HepG2 (cell line): ENCODE data around the gene HDAC5. TPM values are rescaled to one million over a fixed set of nuclear protein-coding genes. Genes with fewer than 3 reads are reported as not detected.
A peak's percentile ranks its signal among the peaks of the same experiment; 100 is the strongest.

ENCODE experiments used
- DMAP1 ChIP-seq: IDR thresholded peaks from 2 replicates; pipeline ENCODE4 v1.6.1; 2016
- FOXK1 ChIP-seq: sonication (generic); formaldehyde crosslinking; IDR thresholded peaks from 2 replicates; pipeline ENCODE4 v1.4.0; 2020; ENCODE audit warnings: low read depth, missing genetic modification reagents, borderline replicate concordance
- GATAD1 ChIP-seq: IDR thresholded peaks from 2 replicates; pipeline ENCODE4 v1.6.1; 2016; ENCODE audit warnings: missing genetic modification reagents, missing compliant biosample characterization
- HMG20A ChIP-seq: IDR thresholded peaks from 2 replicates; pipeline ENCODE4 v1.6.1; 2016; ENCODE audit warnings: borderline replicate concordance
- KDM4B ChIP-seq: sonication (generic); formaldehyde crosslinking; IDR thresholded peaks from 2 replicates; pipeline ENCODE4 v1.4.0; 2020; ENCODE audit warnings: missing genetic modification reagents
- NFE2L1 ChIP-seq: sonication (generic); formaldehyde crosslinking; IDR thresholded peaks from 2 replicates; pipeline ENCODE4 v1.4.0; 2020; ENCODE audit warnings: missing genetic modification reagents, mild to moderate bottlenecking, borderline replicate concordance
- NFKBIZ ChIP-seq: IDR thresholded peaks from 2 replicates; pipeline ENCODE4 v1.6.1; 2018; ENCODE audit warnings: missing genetic modification reagents, missing compliant biosample characterization
- NFYB ChIP-seq: sonication (generic); formaldehyde crosslinking; IDR thresholded peaks from 2 replicates; pipeline ENCODE4 v1.4.0; 2020; ENCODE audit warnings: missing genetic modification reagents
- TOE1 ChIP-seq: sonication (generic); formaldehyde crosslinking; IDR thresholded peaks from 2 replicates; pipeline ENCODE4 v1.4.0; 2020; ENCODE audit warnings: mild to moderate bottlenecking, missing genetic modification reagents
- ZBTB40 ChIP-seq, 2 experiments: fragments of 450-650 bp in 1 of 2; sonication (generic) in 1 of 2; formaldehyde crosslinking in 1 of 2; IDR thresholded peaks; 2 replicates each; pipeline versions ENCODE4 v1.6.1 to v1.8.0; 2016 to 2022; ENCODE audit warnings: antibody characterized with exemption in 1 of 2, mild to moderate bottlenecking in 1 of 2, missing genetic modification reagents in 1 of 2
- ZNF121 ChIP-seq: sonication (generic); formaldehyde crosslinking; IDR thresholded peaks from 2 replicates; pipeline ENCODE4 v1.5.0; 2020; ENCODE audit warnings: mild to moderate bottlenecking, missing genetic modification reagents
- ZNF510 ChIP-seq: sonication (generic); formaldehyde crosslinking; IDR thresholded peaks from 2 replicates; pipeline ENCODE4 v1.4.0; 2020; ENCODE audit warnings: low read depth, mild to moderate bottlenecking, missing genetic modification reagents
- ZNF546 ChIP-seq: sonication (generic); formaldehyde crosslinking; conservative IDR thresholded peaks from 2 replicates; pipeline ENCODE4 v1.8.1; 2023; ENCODE audit warnings: mild to moderate bottlenecking, missing genetic modification reagents
- ZNF614 ChIP-seq: IDR thresholded peaks from 2 replicates; pipeline ENCODE4 v1.6.1; 2018; ENCODE audit warnings: missing biosample characterization, missing genetic modification reagents, inconsistent platforms, borderline replicate concordance
- ZNF737 ChIP-seq: sonication (generic); formaldehyde crosslinking; IDR thresholded peaks from 2 replicates; pipeline ENCODE4 v1.5.0; 2020; ENCODE audit warnings: missing genetic modification reagents, mild to moderate bottlenecking, borderline replicate concordance
- ZNF749 ChIP-seq: sonication (generic); formaldehyde crosslinking; IDR thresholded peaks from 2 replicates; pipeline ENCODE4 v1.8.0; 2022; ENCODE audit warnings: mild to moderate bottlenecking, missing genetic modification reagents, moderate library complexity, borderline replicate concordance
- ZNF883 ChIP-seq: sonication (generic); formaldehyde crosslinking; IDR thresholded peaks from 2 replicates; pipeline ENCODE4 v1.5.1; 2020; ENCODE audit warnings: mild to moderate bottlenecking, missing genetic modification reagents; ENCODE audit errors: not compliant biosample characterization
- ZNF891 ChIP-seq: sonication (generic); formaldehyde crosslinking; IDR thresholded peaks from 2 replicates; pipeline ENCODE4 v1.5.0; 2020; ENCODE audit warnings: mild to moderate bottlenecking, missing genetic modification reagents
- polyA plus RNA-seq, 8 experiments: library from polyadenylated mRNA; depleted of rRNA in 3 of 8; stranded (reverse) in 7 of 8; unstranded in 1 of 8; fragments of >200 nt; fragmentation: Illumina TruSeq in 4 of 8; extraction: Trizol in 4 of 8; gene quantifications; 2 replicates each; pipeline versions ENCODE4 v1.2.1 to v1.2.3, GENCODE V29; 2011 to 2016; ENCODE audit warnings: low read depth in 4 of 8, missing spikeins in 1 of 8, mixed read lengths in 1 of 8; ENCODE audit not compliant: insufficient read depth in 1 of 8
- total RNA-seq, 5 experiments: library from RNA; depleted of rRNA; stranded (reverse); fragments of >200 nt; fragmentation: Illumina TruSeq; extraction: Trizol; gene quantifications; 2 replicates each; pipeline ENCODE4 v1.2.3, GENCODE V29; 2016; ENCODE audit warnings: low read depth in 1 of 5
- TF ChIP-seq, protein P1 (sequence below): sonication (generic); formaldehyde crosslinking; IDR thresholded peaks from 2 replicates; pipeline ENCODE4 v1.5.0; 2020; ENCODE audit warnings: mild to moderate bottlenecking, missing genetic modification reagents

Gene HDAC5
- total and polyA plus RNA-seq, 2 of the 13 experiments (the other 11 are each of a cell fraction or from before 2014, with no cell fraction given): 46.4 to 85.4 TPM

GRCh38 chr17:44123356-44124117 lies at the start of gene HDAC5 (continued):
- TF ChIP-seq, protein P1, sequence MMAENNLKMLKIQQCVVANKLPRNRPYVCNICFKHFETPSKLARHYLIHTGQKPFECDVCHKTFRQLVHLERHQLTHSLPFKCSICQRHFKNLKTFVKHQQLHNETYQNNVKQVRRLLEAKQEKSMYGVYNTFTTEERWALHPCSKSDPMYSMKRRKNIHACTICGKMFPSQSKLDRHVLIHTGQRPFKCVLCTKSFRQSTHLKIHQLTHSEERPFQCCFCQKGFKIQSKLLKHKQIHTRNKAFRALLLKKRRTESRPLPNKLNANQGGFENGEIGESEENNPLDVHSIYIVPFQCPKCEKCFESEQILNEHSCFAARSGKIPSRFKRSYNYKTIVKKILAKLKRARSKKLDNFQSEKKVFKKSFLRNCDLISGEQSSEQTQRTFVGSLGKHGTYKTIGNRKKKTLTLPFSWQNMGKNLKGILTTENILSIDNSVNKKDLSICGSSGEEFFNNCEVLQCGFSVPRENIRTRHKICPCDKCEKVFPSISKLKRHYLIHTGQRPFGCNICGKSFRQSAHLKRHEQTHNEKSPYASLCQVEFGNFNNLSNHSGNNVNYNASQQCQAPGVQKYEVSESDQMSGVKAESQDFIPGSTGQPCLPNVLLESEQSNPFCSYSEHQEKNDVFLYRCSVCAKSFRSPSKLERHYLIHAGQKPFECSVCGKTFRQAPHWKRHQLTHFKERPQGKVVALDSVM (CRISPR knock-in tag): peak; percentile 61; the same call in 1 of the 2 replicates
- no peak for TF ChIP-seq HMG20A (CRISPR knock-in tag)
- TF ChIP-seq ZNF614 (CRISPR knock-in tag): no peak; the same call in 1 of the 2 replicates
- no peak for TF ChIP-seq TOE1 (CRISPR knock-in tag)
- peak; percentile 77 for TF ChIP-seq DMAP1 (CRISPR knock-in tag)
- peak; percentile 71; the same call in 1 of the 2 replicates for TF ChIP-seq FOXK1 (CRISPR knock-in tag)
- TF ChIP-seq ZNF546: no peak; the same call in 1 of the 2 replicates
- no peak for TF ChIP-seq ZNF121
- TF ChIP-seq ZNF883 (CRISPR knock-in tag): no peak
- TF ChIP-seq NFE2L1 (CRISPR knock-in tag): no peak
- TF ChIP-seq ZNF749 (CRISPR knock-in tag): peak; percentile 17; the same call in 1 of the 2 replicates
- no peak for TF ChIP-seq NFYB
- no peak for TF ChIP-seq ZBTB40 (IDR thresholded peaks at IDR 0.05)
- peak; percentile 79; the same call in 1 of the 2 replicates for TF ChIP-seq ZBTB40 (CRISPR knock-in tag; IDR thresholded peaks at IDR 0.05)
- TF ChIP-seq ZNF737: no peak
- 0 out of 2 replicates have a peak, but pooled peaks have one; percentile 50 for TF ChIP-seq KDM4B (CRISPR knock-in tag)
- TF ChIP-seq NFKBIZ (CRISPR knock-in tag): peak; percentile 76; the same call in 1 of the 2 replicates
- TF ChIP-seq GATAD1 (CRISPR knock-in tag): peak; percentile 51; the same call in 1 of the 2 replicates
- TF ChIP-seq ZNF510 (CRISPR knock-in tag): peak; percentile 69; the same call in 1 of the 2 replicates
- peak; percentile 89 for TF ChIP-seq ZNF891 (CRISPR knock-in tag)
